Stimulated activated CD8-positive, alpha-beta memory T cell treated with anti-CD3 and anti-CD28 coated beads, Interleukin-4, amount 100 ng/mL, for 1 hour (primary cell): ENCODE data around the gene TFF1.

ENCODE experiments used
- DNase-seq, 2 donors: peaks; one replicate each; pipeline ENCODE4 v3.0.0-alpha.2; 2020; ENCODE audit warnings: low read depth in 2 of 2, low spot score in 1 of 2

TFF1 gene

DNA sequence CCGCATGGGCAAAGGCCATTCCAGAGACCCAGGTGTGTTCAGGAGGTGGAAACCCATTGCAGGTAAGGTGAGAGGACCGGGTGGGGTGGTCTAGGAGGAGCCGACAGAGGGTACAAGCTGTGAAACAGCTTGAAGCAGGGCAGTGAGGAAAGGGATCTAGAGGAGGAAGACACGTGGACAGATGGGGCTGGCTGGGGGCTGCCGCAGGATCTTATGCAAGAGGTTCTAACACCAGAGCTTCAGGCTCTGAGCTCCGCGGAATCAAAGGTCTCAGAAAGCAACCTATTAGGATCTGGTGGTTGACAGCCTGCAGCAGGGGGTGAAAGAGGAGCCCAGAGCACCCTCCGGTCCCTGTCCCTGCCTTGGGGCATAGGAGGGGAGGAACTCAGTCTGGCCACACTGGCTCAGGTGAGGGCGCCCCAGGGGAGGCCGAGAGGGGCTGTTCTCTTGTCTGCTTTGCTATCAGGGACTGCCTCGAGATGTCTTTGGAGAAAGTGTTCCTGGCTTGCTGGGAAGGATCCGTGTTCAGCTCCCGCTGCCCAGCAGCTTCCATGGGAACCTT lies 1.9 kb downstream of the TFF1 start:
- DNase-seq, result no peak

DNA sequence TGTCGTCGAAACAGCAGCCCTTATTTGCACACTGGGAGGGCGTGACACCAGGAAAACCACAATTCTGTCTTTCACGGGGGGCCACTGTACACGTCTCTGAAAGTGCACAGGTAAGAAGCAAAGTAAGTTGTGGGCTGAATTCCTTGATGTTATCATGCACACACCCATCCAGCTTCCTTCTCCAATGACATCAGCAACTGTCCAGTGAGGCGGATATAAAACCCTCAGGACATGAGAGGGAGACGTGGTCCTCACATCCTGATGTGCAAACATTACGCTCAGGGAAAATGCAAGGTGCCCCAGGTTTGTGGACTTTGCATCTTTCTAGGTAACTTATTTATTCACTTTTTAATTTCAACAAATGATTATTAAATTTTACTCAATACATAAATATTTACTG lies 3.0 kb downstream of the TFF1 start:
- no peak for DNase-seq

DNA sequence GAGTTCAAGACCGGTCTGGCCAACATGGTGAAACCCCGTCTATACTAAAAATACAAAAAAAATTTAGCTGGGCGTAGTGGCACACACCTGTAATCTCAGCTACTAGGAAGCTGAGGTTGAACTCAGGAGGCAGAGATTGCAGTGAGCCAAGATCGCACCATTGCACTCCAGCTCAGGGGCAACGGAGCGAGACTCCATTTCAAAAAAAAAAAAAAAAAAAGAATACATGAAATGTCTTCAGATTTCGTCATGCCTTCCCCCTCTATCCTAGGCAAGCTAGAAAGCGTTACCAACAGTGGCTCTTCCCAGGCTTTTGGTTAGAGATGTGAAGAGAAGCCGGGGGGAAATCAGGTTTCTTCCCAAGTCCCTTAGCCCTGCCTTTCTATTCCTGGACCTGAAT lies 3.6 kb downstream of the TFF1 start:
- DNase-seq, result no peak

DNA sequence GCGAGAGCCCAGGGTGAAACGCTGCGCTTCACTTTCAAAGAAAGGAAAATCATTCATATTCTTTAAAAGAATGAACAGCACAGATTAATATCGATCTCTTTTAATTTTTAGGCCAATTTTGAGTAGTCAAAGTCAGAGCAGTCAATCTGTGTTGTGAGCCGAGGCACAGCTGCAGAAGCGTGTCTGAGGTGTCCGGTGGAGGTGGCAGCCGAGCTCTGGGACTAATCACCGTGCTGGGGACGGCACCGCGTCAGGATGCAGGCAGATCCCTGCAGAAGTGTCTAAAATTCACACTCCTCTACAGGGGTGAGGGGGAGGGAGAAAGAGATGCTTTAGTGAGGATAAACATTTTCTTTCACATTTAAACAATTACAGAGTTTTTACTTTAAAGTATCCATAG lies 4.1 kb downstream of the TFF1 start:
- DNase-seq, result no peak

DNA sequence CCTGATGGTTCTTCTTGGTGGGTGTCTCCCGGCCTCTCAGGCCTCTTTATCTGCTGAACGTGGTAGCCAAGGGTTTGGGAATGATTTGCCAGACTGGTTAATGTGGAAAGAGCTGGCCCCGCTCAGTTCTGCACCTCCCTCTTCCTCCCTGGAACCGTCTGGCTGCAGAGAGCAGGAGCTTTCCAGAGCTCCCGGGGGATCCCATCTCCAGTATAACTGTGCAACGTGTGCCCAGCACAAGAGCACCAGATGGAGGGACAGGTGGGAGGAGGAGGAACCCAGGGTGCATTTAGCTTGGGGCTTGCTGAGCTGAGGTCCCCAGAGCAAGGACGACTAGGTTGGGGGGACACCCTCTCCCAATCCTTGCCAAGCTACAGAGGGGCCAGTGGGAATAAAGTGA lies 5.0 kb downstream of the TFF1 start:
- no peak for DNase-seq

DNA sequence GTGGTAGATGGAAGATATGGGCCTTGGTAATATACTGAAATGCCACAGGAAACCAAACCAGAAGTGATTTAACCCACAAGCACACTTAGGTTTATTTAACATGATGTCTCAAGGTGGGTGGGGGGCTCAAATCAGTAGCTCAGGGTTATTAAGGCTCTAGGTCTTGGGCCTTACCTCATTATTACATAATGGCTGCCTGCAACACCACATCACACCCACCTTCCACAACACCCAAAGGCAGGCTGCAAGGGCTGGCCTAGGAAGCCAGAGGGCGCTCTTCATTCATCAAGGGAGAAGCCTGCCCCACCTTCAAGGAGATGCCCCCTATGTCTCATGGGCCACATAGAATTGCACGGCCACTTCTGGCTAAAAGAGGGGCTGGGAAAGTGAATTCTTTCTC lies 6.0 kb downstream of the TFF1 start:
- no peak for DNase-seq

DNA sequence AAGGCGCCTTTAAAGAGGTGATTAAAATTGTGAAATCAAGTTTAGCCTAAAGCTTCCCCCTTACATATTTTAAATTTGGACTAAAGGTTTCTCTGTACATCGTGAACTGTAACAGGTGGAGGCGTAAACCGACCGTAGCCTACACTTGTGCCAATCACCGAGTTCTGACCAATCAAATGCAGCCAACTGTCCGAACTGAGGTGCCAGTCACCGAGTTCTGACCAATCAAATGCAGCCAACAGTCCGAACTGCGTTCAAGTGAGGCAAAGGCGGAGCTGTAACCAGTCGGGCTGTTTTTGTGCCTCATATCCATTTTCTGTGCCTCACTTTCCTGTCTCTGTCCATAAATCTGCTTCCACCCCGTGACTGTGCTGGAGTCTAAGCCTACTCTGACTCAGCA lies 7.4 kb downstream of the TFF1 start:
- DNase-seq, result no peak

DNA sequence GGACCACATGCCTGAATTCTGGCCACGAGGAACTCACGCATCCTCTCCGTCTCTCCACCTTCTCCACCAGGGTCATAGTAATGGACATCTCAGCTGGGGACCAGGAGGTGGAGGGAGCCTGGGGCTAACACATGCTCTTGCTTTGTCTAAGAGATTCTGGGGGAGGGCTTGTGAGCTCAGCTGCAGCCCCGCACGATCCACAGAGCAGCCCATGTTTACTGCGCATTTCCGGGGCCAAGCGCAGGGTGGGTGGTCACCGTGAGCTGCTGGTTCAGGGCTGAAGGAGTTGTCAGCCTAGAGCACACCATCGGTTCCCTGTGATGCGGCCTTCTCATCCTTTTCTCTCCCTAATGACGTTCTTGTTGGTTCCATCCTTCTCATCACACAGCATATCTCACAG lies 8.1 kb downstream of the TFF1 start:
- DNase-seq, result no peak

DNA sequence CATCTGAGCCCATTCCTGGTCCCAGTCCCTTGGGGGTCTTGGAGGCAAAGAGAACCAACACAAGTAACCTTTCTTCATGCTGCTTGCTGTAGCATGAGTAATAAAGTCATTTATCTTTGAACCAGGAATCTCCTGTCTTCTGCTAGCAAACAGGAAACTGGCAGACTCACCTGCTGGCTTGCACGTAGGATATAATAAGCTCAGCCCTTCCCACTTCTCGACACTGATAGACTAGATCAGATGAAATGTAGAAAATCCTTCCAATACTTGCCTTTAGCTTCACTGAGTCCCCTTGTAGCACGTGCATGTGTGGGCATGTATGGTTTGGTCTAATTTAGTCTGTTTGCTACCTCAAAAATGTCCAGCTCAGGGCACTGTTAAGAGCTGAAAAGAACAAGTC lies 9.0 kb downstream of the TFF1 start:
- DNase-seq, result no peak

DNA sequence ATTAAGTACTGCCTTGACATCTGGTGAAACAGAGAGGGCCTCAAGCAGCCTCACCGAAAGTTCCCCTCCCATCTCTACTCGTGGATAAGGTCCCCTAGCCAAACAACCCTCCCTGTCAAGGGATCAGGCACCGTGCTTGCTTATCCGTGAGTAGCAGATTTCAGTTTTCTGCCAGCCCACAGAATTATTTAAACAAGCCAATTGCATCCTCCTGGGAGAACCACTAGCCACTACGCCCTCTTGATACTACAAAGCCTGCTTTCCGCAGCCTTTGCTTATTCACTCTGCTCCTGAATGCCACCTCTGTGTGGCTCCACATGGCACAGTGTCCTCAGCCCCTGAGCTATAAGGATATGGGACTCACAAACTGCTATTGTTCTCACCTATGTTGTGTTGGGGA lies 9.7 kb downstream of the TFF1 start:
- no peak for DNase-seq

DNA sequence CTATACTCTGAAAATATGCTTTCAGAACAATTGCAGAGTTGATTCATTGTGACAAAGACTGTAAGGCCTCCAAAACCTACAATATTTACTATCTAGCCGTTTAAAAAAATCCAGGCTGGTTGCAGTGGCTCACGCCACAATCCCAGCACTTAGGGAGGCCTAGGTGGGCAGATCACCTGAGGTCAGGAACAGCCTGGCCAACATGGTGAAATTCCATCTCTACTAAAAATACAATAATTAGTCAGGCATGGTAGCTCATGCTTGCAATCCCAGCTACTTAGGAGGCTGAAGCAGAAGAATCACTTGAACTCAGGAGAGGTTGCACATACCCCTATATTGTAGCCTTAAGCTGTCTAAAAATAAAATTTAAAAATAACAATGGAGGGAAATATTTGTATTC lies 10.3 kb downstream of the TFF1 start:
- DNase-seq, result no peak

DNA sequence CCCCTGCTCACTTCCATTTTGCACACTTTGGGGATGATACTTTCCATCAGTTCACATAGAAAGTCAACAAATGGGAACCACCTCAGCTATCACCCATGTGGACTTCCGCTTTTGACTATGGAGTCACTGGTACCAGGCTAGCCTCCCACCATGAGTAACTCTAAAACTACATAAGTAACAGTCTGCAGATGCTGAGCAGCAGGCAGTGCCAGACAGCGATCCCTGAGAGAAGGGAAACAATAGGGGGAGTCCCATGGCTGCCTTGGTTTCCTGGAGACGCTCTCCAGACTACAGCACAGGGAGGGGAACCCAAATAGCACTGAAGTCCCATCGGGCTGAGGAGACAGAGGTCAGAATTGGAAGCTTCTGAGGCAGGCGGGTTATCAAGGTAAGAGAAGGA lies 12.7 kb downstream of the TFF1 start:
- no peak for DNase-seq

DNA sequence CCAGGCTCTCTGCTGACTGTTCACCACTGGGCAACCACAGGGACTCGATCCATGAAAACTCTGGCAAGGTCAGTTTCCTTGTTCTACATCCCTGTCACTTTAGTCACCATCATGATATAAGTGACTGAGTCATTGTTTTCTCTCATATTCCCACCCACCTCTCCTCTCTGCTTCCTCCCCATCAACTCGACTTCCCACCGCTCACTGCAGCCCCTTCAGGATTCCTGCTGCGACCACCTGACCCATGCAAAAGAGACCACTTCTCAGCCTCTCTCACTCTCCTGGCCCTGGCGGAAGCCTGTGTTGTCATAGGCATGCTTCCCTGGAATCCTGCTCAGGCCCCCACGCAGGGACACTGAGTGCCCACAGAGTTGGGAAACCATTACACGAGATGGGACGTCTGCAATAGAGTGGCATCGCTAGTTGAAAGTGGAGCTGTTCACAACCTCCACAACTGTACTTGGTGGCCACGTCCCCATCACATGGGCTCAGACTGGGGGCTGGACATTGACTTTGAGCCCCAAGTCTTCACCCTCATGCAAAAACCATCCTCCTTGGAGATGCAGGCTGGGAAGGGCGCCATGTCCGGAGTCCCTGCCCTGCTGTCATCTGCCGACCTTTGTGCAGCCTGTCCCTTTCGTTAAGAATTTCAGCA lies 13.8 kb downstream of the TFF1 start:
- no peak for DNase-seq

DNA sequence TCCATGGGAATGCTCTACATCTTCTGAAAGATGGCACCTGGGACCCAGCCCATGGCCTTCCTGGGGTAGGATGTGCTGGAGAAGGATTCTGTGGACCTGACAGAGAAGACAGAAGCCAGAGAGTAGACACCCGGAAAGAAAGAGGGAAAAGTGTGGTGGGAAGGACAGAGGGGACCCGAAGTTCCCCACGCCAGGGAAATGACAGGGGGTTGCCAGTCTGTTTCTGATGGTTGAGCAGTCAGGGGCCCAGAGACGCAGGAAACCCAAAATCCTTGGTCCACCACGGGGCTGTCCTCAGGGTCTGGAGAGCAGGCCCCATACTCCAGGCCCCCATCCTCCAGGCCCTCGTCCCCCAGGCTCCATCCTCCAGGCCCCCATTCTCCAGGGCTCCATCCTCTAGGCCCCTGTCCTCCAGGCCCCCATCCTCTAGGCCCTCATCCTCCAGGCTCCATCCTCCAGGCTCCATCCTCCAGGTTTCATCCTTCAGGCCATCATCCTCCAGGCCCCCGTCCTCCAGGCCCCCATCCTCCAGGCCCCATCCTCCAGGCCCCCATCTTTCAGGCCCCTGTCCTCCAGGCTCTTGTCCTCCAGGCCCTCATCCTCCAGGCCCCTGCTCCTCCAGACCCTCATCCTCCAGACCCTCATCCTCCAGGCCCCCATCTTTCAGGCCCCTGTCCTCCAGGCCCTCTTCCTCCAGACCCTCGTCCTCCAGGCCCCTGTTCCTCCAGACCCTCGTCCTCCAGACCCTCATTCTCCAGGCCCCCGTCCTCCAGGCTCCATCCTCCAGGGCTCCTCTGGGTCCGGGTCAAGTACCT lies 14.5 kb downstream of the TFF1 start:
- DNase-seq, result no peak

DNA sequence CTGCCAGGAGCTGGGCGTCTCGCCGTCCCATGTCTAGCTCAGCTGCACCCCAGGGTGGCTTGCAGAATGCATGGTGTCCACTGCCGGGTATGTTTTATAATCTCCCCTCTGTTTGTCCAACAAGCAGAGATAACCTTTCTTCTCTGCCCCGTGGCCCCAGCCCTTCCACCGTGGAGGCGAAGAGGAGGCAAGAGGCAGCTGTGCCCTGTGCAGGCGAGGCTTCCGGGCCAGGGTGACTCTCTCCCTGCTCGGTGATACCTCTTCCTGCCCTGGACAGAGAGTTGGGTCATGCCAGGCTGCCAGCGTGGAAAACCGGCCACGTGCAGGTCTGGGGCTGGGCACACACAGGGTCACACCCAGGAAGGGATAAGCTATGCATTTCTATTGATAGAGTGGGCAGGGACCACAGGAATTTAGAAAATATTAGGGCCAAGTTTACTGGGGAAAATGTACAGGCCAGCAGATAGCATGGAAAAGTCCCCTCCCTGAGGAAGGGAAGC lies 15.4 kb downstream of the TFF1 start, which contains the start of gene TFF2:
TFF2 (minus strand) TSS at position 68 of the 500 bp plus-strand sequence; CDS start at position 31, 37 bp downstream.
- DNase-seq, result no peak

DNA sequence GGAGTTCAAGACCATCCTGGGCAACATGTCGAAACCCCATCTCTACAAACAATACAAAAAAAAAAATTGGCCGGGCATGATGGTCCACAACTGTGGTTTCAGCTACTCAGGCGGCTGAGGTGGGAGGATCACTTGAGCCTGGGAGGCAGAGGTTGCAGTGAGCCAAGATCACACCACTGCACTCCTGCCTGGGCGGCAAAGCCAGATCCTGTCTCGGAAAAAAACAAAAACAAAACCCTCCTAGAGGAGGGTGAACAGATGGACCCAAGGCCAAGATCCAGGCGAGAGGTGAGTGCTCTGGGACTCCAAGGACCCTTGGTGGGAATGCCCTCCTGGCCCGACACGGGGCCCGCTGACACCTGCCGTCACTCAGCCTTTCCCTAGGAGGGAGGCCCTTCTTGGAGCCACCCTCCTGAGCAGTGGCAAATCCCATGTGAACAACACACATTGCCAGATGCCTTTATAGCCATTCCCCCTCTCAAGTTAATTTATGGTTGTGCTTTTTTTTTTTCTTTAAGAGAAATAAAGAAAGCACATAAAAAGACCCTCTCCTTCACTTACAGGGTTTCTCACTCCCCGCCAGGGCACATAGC lies 15.9 kb downstream of the TFF1 start:
- DNase-seq, result no peak

DNA sequence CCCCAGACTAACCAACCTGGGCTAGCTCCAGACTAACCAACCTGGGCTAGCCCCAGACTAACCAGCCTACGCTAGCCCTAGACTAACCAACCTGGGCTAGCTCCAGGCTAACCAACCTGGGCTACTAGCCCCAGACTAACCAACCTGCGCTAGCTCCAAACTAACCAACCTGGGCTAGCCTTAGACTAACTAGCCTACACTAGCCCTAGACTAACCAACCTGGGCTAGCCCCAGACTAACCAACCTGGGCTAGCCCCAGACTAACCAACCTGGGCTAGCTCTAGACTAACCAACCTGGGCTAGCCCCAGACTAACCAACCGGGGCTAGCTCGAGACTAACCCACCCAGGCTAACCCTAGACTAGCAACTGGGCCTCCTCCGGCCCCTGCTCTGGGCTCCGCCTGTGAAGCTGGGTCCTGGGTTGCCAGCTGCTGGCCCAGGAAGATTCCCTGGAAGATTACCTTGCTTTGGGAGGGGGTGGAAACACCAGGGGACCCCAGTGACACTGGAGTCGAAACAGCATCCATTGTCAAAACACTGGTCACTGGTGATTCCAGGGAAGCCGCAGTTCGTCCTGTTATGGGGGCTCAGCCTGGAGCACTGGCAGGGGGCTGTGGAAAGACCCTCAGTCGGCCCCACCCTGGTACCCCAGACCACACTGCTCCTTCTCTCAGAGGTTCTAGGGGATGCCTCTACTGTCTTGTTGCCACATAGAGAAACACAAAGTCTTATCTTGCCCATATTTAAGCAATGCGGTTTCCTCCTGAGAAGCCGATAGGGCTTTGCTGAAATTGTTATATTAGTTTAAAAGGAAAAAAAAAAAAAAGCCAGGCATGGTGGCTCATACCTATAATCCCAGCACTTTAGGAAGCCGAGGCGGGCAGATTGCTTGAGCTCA lies 16.7 kb downstream of the TFF1 start:
- DNase-seq, result no peak

DNA sequence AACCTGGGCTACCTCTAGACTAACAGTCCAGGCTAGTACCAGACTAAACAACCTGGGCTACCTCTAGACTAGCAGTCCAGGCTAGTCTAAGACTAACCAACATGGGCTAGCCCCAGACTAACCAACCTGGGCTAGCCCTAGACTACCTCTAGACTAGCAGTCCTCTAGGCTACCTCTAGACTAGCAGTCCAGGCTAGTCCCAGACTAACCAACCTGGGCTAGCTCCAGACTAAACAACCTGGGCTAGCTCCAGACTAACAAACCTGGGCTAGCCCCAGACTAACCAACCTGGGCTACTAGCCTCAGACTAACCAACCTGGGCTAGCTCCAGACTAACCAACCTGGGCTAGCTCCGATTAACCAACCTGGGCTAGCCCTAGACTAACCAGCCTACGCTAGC lies 17.6 kb downstream of the TFF1 start:
- DNase-seq, result no peak

DNA sequence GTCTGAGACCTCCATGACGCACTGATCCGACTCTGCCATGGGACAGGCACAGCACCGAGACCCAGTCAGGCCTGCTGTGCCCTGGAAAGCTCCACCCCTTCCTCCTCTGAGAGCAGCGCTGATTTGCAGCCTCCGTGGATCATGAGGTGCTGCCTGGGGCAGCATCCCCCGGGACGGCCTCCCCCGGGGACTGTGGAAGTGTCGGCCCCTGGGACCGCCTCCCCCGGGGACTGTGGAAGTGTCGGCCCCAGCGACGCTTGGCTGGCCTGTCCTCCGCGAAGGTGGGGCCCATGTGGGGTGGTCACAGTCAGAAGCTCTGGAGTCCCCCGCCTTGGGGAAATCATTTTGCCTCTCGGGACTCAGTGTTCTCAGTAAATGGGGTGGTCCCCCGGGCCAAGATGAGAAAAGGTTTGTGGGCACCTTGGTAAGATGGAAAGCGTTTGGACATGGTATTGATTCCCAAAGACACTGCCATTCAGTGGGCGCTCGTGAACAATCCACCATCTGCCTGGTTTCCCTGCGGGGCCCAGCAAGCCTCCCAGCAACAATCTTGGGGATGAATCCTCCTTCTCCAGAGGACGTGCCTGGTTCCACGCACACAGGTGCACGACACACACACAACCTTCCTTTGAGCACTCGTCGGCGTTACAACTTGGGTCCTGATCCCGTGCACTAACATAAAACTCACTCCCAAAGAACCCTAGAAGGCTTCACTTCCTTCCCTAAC lies 18.6 kb downstream of the TFF1 start:
- no peak for DNase-seq

DNA sequence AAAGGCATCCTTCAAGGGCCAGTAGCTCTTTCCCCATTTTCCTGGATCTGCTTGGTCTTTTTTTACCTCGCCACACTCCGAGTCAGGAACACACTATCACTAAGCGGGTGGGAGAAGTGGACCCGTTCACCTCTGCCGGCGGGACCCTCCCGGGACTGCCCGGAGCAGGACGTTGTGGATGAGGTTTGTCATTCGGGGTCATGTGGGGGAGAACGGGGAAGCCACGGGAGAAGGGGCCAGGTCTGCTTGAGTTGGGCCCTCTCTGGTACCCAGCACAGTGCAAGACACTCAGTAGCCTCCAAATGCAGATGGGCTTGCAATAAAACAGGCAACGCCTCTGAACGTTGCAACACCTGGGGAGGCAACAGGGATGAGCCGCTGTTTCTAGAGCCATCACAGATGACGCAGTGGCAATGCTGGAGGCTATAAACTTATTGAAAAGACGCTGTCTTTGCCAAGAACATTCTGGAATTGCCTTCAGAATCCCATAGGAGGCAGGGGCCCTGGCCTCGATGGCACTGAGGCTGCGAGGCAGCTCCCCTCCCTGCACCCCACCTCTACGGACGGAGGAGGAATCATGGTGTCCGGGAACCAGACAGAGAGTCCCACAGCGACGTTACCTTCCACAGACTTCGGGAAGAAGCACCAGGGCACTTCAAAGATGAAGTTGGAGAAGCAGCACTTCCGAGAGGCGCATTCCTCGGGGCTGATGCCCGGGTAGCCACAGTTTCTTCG lies 19.3 kb downstream of the TFF1 start:
- DNase-seq, result no peak
